H9 (cell line): Measurements from ENCODE around the gene SYT7. TPM values are rescaled to one million over a fixed set of nuclear protein-coding genes. Genes with fewer than 3 reads are reported as not detected.

Experiments used
- DNase-seq: peaks from one replicate; pipeline ENCODE4 v3.0.0-alpha.2; 2017
- H2AFZ ChIP-seq: one replicate; pipeline ENCODE4 v1.6.1; 2013; ENCODE audit warnings: mild to moderate bottlenecking, low read length, control low read depth, moderate library complexity
- H2AK5ac ChIP-seq: 2 replicates; pipeline ENCODE4 v1.6.1; 2013; ENCODE audit warnings: low read length, control low read depth, mixed read lengths; ENCODE audit not compliant: insufficient read length
- H2BK120ac ChIP-seq: one replicate; pipeline ENCODE4 v1.6.1; 2013; ENCODE audit warnings: low read depth, mild to moderate bottlenecking, low read length, control low read depth, inconsistent platforms; ENCODE audit not compliant: poor library complexity, severe bottlenecking
- H2BK12ac ChIP-seq: 2 replicates; pipeline ENCODE4 v1.6.1; 2013; ENCODE audit warnings: low read length, control low read depth, mixed read lengths, low read depth; ENCODE audit not compliant: insufficient read length
- H2BK15ac ChIP-seq: 2 replicates; pipeline ENCODE4 v1.6.1; 2013; ENCODE audit warnings: low read depth, low read length, control low read depth
- H2BK20ac ChIP-seq: one replicate; pipeline ENCODE4 v1.6.1; 2013; ENCODE audit warnings: low read depth, mild to moderate bottlenecking, low read length, control low read depth, inconsistent platforms; ENCODE audit not compliant: poor library complexity, severe bottlenecking
- H2BK5ac ChIP-seq: 2 replicates; pipeline ENCODE4 v1.6.1; 2013; ENCODE audit warnings: low read length, control low read depth, mixed read lengths; ENCODE audit not compliant: insufficient read length
- H3K14ac ChIP-seq: 2 replicates; pipeline ENCODE4 v1.6.1; 2013; ENCODE audit warnings: low read length, control low read depth; ENCODE audit not compliant: insufficient read depth
- H3K18ac ChIP-seq: 2 replicates; pipeline ENCODE4 v1.6.1; 2013; ENCODE audit warnings: low read depth, mild to moderate bottlenecking, mixed read lengths, low read length, control low read depth; ENCODE audit not compliant: insufficient read length
- H3K23ac ChIP-seq: 2 replicates; pipeline ENCODE4 v1.6.1; 2013; ENCODE audit warnings: low read length, control low read depth, mixed read lengths, low read depth; ENCODE audit not compliant: insufficient read length
- H3K23me2 ChIP-seq: 2 replicates; pipeline ENCODE4 v1.6.1; 2013; ENCODE audit warnings: low read depth, mild to moderate bottlenecking, mixed read lengths, low read length, control low read depth; ENCODE audit not compliant: insufficient read length, poor library complexity, severe bottlenecking
- H3K27ac ChIP-seq: 2 replicates; pipeline ENCODE4 v1.5.1; 2013; ENCODE audit warnings: low read length, control low read depth, mixed read lengths, low read depth; ENCODE audit not compliant: insufficient read length
- H3K27me3 ChIP-seq: 2 replicates; pipeline ENCODE4 v1.6.1; 2013; ENCODE audit warnings: low read length, control low read depth, inconsistent platforms; ENCODE audit not compliant: insufficient read depth
- H3K4ac ChIP-seq: 2 replicates; pipeline ENCODE4 v1.6.1; 2013; ENCODE audit warnings: low read depth, mild to moderate bottlenecking, control low read depth, inconsistent platforms, low read length, moderate library complexity
- H3K4me1 ChIP-seq: 2 replicates; pipeline ENCODE4 v1.6.1; 2013; ENCODE audit warnings: low read length, control low read depth, inconsistent platforms; ENCODE audit not compliant: insufficient read depth
- H3K4me2 ChIP-seq: 2 replicates; pipeline ENCODE4 v1.6.1; 2013; ENCODE audit warnings: low read length, control low read depth, mixed read lengths; ENCODE audit not compliant: insufficient read length, insufficient read depth
- H3K56ac ChIP-seq: 2 replicates; pipeline ENCODE4 v1.6.1; 2013; ENCODE audit warnings: low read depth, mild to moderate bottlenecking, mixed read lengths, low read length, control low read depth; ENCODE audit not compliant: insufficient read length
- H3K79me1 ChIP-seq: 2 replicates; pipeline ENCODE4 v1.6.1; 2013; ENCODE audit warnings: low read depth, mild to moderate bottlenecking, moderate library complexity, low read length, control low read depth, inconsistent platforms; ENCODE audit not compliant: insufficient read depth, poor library complexity, severe bottlenecking
- H3K79me2 ChIP-seq: 2 replicates; pipeline ENCODE4 v1.6.1; 2013; ENCODE audit warnings: low read length, control low read depth, inconsistent platforms; ENCODE audit not compliant: insufficient read depth
- H3K9ac ChIP-seq: 2 replicates; pipeline ENCODE4 v1.6.1; 2013; ENCODE audit warnings: low read length, control low read depth, mixed read lengths; ENCODE audit not compliant: insufficient read length; ENCODE audit errors: extremely low read depth
- H3K9me3 ChIP-seq: one replicate; pipeline ENCODE4 v1.6.1; 2013; ENCODE audit warnings: low read depth, low read length, inconsistent platforms; ENCODE audit not compliant: control insufficient read depth
- H3T11ph ChIP-seq: one replicate; pipeline ENCODE4 v1.6.1; 2013; ENCODE audit warnings: mild to moderate bottlenecking, low read length, control low read depth, inconsistent platforms
- H4K20me1 ChIP-seq: one replicate; pipeline ENCODE4 v1.6.1; 2013; ENCODE audit not compliant: control insufficient read depth, insufficient read length, insufficient read depth
- H4K5ac ChIP-seq: 2 replicates; pipeline ENCODE4 v1.6.1; 2013; ENCODE audit warnings: low read depth, mild to moderate bottlenecking, mixed read lengths, low read length, control low read depth; ENCODE audit not compliant: insufficient read length
- H4K8ac ChIP-seq: replicated peaks from 2 replicates; pipeline ENCODE4 v1.6.1; 2013; ENCODE audit warnings: low read length, control low read depth, mixed read lengths, low read depth; ENCODE audit not compliant: insufficient read length
- H4K91ac ChIP-seq: 2 replicates; pipeline ENCODE4 v1.6.1; 2013; ENCODE audit warnings: low read depth, mild to moderate bottlenecking, moderate library complexity, mixed read lengths, low read length, control low read depth; ENCODE audit not compliant: insufficient read length
- H3K27ac Mint-ChIP-seq, 3 experiments: 2 replicates in 2 of 3; 3 replicates in 1 of 3; pipeline ENCODE4 v1.8.0; 2020 to 2021; ENCODE audit warnings: mixed read lengths in 3 of 3, mild to moderate bottlenecking in 1 of 3, moderate library complexity in 1 of 3
- H3K27me3 Mint-ChIP-seq: 2 replicates; pipeline ENCODE4 v1.8.0; 2021; ENCODE audit warnings: low read depth, mild to moderate bottlenecking, moderate library complexity, mixed read lengths
- H3K36me3 Mint-ChIP-seq, 3 experiments: 2 replicates in 2 of 3; 3 replicates in 1 of 3; pipeline ENCODE4 v1.8.0; 2020 to 2021; ENCODE audit warnings: low read depth in 3 of 3, mixed read lengths in 3 of 3; ENCODE audit not compliant: insufficient read depth in 1 of 3
- H3K4me1 Mint-ChIP-seq, 2 experiments: 2 replicates each; pipeline ENCODE4 v1.8.0; 2020; ENCODE audit warnings: mixed read lengths in 2 of 2
- H3K4me3 Mint-ChIP-seq, 2 experiments: 2 replicates in 1 of 2; 3 replicates in 1 of 2; pipeline ENCODE4 v1.8.0; 2020 to 2021; ENCODE audit warnings: mild to moderate bottlenecking in 2 of 2, mixed read lengths in 2 of 2, moderate library complexity in 1 of 2
- H3K9me3 Mint-ChIP-seq, 2 experiments: 2 replicates in 1 of 2; 3 replicates in 1 of 2; pipeline ENCODE4 v1.8.0; 2020; ENCODE audit warnings: mild to moderate bottlenecking in 2 of 2, mixed read lengths in 2 of 2, moderate library complexity in 1 of 2
- CTCF ChIP-seq: fragments of 200-600 bp; sonication (generic); conservative IDR thresholded peaks from 3 replicates; pipeline ENCODE4 v1.8.0; 2021; ENCODE audit warnings: antibody characterized with exemption, mild to moderate bottlenecking
- WGBS: extraction: QIAGEN DNeasy Blood & Tissue Kit; methylation state at CpG from one replicate; pipeline ENCODE4 v1.1.7; 2013; ENCODE audit warnings: missing lambda C conversion rate, low lambda C conversion rate, mixed read lengths; ENCODE audit not compliant: insufficient read length; ENCODE audit errors: extremely low coverage; 5-methylcytosine and 5-hydroxymethylcytosine counted together
- total RNA-seq: library from RNA; stranded (reverse); gene quantifications from 2 replicates; pipeline ENCODE4 v1.2.1, GENCODE V29; 2021

The SYT7 gene
- total RNA-seq, 1 experiment from 2014 or later = 8.8 TPM

DNA sequence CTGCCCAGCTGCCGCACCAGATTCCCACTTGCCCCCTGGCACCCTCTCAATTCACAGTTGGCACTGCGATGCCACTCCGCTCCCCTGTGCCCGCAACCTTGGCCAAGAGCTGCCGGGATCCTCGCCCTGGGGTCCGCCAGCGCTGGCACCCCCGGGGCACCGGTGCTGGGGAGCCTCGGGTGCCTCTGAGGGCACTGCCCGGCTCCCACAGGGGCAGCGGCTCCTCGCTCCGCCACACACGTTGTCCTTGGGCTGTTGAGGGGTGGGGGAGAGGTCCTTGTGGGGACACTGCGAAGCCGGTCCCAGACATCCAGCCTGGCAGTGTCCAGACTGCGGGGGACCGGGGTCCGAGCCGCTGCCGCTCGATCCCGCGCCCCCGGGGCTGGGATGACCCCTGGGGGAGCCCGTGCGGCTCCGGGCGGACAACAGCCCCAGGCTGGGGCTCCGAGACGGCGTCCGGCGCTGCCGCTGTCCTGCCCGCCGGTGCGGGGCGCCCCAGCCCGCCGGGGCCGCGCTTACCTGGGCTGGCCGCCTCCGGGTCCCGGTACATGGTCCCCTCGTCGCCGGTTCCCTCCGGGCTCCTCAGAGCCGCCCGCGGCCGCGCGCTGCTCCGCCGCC lies 496 bp downstream of the SYT7 start:
- Histone ChIP-seq H3K27ac (no peak overlapping the region), H3K4ac (no peak overlapping the region)
- no peak for DNase-seq

More for the DNA sequence above, 496 bp downstream of the SYT7 start:
- Mint-ChIP-seq H3K27ac (no peak overlapping the region), H3K4me3 (peak overlapping the region; percentile 62 to 90), H3K9me3 (no peaks in the 10 kb centered on the region; a peak in 1 of 5 replicates), H3K36me3 (no peaks in the 10 kb centered on the region), H3K4me1 (peaks cover 50 to 69% of the 10 kb centered on the region in 2 experiments), H3K27me3 (peaks cover 61% of the 10 kb centered on the region)
- H4K91ac ChIP-seq = no peak overlapping the region
- H3K4me1 ChIP-seq = 0 out of 2 replicates have a peak, but pooled peaks cover 2% of the 10 kb centered on the region
- H4K5ac ChIP-seq = no peak overlapping the region
- H3T11ph ChIP-seq = no peak overlapping the region
- no peak overlapping the region for H2AFZ ChIP-seq
- no peak overlapping the region for H2BK20ac ChIP-seq
- no peak overlapping the region for H2BK12ac ChIP-seq
- H3K14ac ChIP-seq = no peak overlapping the region; the same call in 1 of the 2 replicates
- no peaks in the 10 kb centered on the region for H3K79me2 ChIP-seq
- no peak overlapping the region for H3K9ac ChIP-seq
- peaks cover 10% of the 10 kb centered on the region for H3K23me2 ChIP-seq
- no CpG with 5 or more reads among the region's 60 CpGs for WGBS
- peak overlapping the region; percentile 48 for H3K4me2 ChIP-seq
- H3K27me3 ChIP-seq = peaks cover 7% of the 10 kb centered on the region; the same call in 1 of the 2 replicates
- H2BK15ac ChIP-seq = no peak overlapping the region
- no peaks in the 10 kb centered on the region for H4K20me1 ChIP-seq
- H2BK5ac ChIP-seq = no peak overlapping the region
- H3K18ac ChIP-seq = no peak overlapping the region
- H2AK5ac ChIP-seq = no peak overlapping the region
- H2BK120ac ChIP-seq = no peak overlapping the region
- no peak overlapping the region for H4K8ac ChIP-seq
- no peak; the same call in 2 of the 3 replicates for TF ChIP-seq CTCF
- no peak overlapping the region for H3K56ac ChIP-seq
- no peaks in the 10 kb centered on the region for H3K9me3 ChIP-seq
- H3K79me1 ChIP-seq = no peaks in the 10 kb centered on the region
- no peak overlapping the region for H3K23ac ChIP-seq
